CD4-positive, alpha-beta T cell treated with Interleukin-21 for 1 hour (primary cell): ENCODE data around the gene ITGAX.
"Not testable (repeated sequence)": the region's sequence is repeated elsewhere in the genome, so short reads cannot be mapped to it uniquely, and the experiment has no call there.

Source experiments
- DNase-seq: peaks from one replicate; pipeline ENCODE4 v3.0.0-alpha.2; 2020

The ITGAX gene

DNA sequence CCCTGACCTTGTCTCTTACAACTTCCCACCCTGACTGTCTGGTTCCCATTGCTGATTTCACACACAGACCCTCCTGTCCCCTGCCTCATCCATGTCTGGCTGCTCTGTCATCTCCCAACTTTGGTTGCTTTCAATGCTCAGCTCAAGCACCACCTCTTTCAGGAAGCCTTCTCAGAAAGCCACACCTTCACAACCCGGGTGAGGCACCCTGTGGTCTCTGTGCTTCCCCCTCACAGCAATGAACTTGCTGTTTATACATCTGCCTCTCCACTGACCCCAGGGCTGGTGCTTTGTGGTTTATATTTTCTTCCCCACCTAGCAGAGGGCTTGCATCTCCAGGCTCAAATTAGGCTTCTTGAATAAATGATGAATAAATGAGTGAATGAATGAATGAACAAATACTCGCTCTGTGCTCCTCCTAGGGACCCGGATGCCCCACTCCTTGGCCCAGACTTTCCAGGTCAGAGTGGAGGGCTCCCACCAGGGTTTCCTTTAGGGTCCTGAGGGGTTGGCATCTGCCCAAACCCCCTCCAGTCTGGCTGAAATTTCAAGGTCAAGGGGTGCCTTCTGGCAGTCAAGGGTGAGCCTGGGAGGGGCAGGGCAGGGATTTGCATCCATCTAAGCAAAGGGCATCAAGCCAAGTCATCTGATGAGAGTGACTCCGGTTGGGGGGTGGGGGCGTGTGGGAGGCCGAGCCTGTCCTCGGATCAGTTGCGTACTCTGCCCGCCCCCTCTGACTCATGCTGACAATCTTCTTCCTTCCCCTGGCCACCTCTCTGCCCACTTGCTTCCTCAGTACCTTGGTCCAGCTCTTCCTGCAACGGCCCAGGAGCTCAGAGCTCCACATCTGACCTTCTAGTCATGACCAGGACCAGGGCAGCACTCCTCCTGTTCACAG lies at the start of gene ITGAX:
Gene ITGAX (plus strand): TSS at position 783 of the 898 bp plus-strand sequence. CDS start 79 bp downstream, at position 862.
- peak; percentile 64 for DNase-seq

DNA sequence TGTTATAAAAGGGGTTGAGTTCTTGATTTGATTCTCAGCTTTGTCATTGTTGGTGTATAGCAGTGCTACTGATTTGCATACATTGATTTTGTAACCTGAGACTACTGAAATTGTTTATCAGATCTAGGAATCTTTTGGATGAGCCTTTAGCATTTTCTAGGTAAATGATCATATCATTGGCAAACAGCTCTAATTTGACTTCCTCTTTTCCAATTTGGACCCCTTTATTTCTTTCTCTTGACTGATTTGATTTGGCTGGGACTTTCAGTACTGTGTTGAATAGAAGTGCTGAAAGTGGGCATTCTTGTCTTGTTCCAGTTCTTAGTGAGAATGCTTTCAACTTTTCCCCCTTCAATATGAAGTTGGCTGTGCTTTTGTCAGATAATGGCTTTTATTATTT lies 49.8 kb upstream of the ITGAX start:
- DNase-seq, result no peak

- not testable (repeated sequence) for DNase-seq
These were observed 46.6 kb upstream of the ITGAX start for GRCh38 chr16:31308381-31308780.

DNA sequence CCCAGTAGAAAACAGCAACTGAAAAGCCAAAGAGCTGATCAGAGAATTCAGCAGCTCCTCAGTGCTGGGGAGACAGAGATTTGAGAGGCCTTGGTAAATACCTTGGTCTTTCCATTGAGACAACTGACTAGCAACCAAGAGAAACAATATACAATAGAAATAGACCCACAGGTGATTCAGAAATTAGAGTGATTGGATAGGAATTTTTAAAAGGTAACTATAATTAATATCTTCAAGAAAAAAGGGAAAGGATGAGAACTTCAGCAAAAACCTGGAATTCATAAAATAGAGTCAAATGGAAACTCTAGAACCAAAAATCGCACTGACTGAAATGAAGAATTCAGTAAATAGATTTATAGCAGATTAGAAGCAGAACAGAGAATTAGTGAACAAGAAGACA lies 32.5 kb upstream of the ITGAX start:
- DNase-seq, result no peak

- no peak for DNase-seq
These were observed 30.9 kb upstream of the ITGAX start for GRCh38 chr16:31323959-31324629.

DNA sequence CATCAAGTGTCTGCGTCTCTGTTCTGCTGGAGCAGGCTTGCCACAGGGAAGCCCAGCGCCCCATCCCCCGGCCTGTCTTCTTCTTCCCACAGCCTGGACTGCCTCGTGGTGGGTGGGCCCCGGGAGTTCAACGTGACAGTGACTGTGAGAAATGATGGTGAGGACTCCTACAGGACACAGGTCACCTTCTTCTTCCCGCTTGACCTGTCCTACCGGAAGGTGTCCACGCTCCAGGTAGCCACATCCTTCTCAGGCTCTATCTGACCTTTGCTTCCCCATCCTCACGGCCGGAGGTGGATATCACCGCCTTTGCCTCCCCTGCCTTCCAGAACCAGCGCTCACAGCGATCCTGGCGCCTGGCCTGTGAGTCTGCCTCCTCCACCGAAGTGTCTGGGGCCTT lies 29.8 kb upstream of the ITGAX start:
- no peak for DNase-seq

DNA sequence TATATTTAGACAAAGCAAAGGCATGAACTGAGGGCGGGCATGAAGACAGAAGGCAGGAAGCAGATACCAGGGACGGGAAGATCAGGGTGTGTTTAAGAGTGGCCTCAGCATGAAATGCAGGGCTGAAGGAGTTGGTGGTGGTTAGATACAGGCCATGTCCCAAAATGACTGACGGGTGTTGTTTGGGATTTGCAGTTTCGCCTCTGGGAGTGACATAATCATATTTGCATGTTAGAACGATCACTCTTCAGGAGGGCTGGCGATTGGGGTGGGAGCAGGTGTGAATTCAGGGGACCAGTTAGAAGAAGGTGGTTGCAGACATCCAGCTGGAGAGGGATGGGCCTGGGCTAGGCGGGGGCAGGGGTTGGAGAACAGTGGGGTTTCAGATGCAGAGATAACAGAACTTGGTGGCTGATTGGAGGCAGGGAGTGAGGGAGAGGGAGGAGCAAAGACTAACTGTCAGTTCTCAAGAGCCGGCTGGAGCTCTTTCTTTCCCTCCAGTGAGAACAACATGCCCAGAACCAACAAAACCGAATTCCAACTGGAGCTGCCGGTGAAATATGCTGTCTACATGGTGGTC lies 27.2 kb upstream of the ITGAX start:
- DNase-seq, result no peak

DNA sequence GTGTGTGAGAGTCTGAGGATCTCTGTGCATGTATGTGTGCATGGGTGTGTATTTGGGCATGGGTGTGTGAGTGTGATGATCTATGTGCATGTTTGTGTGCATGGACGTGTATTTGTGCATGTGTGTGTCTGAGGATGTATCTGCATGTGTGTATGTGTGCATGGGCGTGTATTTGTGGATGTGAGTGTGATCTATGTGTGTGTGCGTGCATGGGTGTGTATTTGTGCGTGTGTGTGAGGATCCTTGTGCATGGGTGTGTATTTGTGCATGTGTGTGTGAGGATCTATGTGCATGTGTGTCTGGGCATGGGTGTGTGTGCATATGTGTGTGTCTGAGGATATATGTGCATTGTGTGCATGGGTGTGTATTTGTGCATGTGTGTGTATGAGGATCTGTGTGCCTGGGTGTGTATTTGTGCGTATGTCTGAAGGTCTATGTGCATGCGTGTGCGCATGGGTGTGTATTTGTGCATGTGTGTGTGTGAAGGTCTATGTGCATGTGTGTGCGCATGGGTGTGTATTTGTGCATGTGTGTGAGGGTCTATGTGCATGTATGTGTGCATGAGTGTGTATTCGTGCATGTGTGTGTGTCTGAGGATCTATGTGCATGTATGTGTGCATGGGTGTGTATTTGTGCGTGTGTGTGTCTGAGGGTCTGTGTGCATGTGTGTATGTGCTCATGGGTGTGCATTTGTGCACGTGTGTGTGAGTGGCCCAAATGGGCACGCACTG lies 26.5 kb upstream of the ITGAX start:
- DNase-seq, result no peak

DNA sequence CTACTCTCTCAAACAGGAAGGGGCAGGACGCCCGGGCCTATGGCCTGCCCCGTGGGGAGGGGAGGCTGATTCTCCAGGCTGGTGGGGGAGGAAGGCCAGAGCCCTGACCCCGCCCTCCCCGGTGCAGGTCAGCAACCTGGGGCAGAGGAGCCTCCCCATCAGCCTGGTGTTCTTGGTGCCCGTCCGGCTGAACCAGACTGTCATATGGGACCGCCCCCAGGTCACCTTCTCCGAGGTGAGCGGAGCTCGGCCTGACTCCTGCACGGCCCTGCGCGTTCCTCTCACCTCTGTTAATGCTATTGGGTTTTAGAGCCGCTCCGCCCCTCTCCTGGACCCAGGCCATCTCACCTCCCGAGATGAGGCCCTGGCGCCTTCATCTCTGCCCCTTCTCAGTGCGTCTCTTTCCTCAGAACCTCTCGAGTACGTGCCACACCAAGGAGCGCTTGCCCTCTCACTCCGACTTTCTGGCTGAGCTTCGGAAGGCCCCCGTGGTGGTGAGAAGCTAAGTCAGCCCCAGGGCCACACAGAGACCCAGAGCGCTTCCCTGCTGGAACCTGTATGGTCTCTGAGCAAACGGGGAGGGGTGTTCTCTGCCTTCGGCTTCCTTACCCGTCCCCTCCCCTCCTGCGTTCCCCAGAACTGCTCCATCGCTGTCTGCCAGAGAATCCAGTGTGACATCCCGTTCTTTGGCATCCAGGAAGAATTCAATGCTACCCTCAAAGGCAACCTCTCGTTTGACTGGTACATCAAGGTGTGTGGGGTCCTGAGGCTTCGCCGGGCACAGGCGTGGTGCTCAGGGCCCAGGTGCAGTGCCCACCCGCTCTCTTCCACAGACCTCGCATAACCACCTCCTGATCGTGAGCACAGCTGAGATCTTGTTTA lies 25.1 kb upstream of the ITGAX start:
- no peak for DNase-seq

- no peak for DNase-seq
These were observed 24.5 kb upstream of the ITGAX start for GRCh38 chr16:31330553-31330890.

GRCh38 chr16:31331141-31331764 lies 23.7 kb upstream of the ITGAX start:
- peak; percentile 30 for DNase-seq

DNA sequence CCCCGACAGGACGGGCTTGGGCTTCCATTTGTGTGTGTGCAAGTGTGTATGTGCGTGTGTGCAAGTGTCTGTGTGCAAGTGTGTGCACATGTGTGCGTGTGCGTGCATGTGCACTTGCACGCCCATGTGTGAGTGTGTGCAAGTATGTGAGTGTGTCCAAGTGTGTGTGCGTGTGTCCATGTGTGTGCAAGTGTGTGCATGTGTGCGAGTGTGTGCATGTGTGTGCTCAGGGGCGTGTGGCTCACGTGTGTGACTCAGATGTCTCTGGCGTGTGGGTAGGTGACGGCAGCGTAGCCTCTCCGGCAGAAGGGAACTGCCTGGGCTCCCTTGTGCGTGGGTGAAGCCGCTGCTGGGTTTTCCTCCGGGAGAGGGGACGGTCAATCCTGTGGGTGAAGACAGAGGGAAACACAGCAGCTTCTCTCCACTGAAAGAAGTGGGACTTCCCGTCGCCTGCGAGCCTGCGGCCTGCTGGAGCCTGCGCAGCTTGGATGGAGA lies 23.1 kb upstream of the ITGAX start:
- no peak for DNase-seq

GRCh38 chr16:31332544-31332943 lies 22.4 kb upstream of the ITGAX start:
- DNase-seq, result no peak

GRCh38 chr16:31333686-31334649 lies 21.0 kb upstream of the ITGAX start:
- DNase-seq, result peak; percentile 50

DNA sequence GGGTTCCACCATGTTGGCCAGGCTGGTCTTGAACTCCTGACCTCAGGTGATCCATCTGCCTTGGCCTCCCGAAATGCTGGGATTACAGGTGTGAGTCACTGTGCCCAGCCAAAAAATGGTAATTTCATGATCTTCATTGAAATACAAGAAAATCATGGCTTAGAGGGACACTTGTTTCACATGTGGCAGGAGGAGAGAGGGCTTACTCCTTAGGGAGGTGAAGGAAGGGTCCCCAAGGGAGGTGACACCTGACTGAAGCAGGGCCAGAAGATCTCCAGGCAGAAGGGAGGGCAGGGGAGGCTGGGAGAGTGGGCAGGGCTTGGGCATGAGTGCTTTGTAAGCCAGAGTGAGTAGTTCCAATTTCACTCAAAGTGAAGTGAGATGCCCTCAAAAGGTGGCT lies 20.0 kb upstream of the ITGAX start:
- DNase-seq, result no peak

- DNase-seq, result no peak
These were observed 19.5 kb upstream of the ITGAX start for GRCh38 chr16:31335431-31335830.

GRCh38 chr16:31338166-31338685 lies 16.8 kb upstream of the ITGAX start:
- DNase-seq, result not testable (repeated sequence)

DNA sequence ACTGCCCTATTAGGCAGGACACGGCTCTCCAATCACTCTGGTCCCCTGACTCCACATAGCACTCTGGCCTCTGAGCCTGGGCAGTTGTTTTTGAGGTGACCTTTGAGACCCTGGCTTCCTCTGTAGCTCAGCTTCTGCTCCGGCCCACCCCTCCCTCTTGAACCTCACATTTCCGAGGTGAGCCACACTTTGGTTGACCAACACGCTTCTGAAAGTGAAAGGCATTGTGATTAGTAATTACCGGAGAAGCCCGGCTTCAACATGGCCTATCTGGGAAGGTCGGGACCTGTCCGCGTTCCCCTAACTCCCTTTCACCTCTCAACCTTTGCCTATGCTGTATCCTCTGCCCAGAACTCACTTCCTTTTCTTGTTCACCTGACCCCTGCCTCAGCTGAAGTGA lies 10.3 kb upstream of the ITGAX start:
- DNase-seq, result no peak

DNA sequence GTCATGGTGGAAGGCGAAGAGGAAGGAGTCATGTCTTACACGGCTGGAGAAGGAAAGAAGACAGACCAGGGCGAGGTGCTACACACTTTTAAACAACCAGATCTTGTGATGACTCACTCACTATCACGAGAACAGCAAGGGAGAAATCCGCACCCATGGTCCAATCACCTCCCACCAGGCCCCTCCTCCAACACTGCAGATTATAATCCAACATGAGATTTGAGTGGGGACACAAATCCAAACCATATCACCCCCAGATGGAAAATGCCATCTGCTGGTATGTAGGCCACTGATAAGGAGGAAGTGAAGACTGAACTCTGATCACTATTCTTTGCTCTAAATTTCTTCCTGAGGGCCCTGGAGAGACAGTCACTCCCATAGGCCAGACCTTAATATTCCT lies 7.5 kb upstream of the ITGAX start:
- DNase-seq, result no peak

DNA sequence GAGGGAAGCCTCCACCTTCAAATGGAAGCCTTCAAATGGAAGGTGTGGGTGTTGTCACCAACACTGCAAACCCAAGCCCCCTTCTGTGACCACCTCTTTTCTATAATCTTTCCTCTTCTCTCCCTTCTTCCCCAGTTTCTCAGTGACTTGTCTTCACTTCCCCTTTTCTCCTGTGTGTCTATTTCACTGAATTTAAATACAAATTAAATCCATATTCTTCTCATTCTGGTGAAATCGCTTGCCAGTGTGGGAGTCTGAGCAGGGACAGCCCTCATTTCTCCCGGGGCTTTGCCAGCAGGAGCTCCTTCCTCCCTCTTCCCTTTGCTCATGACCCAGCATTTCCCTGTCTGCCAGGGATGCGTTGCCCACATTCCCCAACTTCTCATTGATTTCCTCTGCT lies 6.4 kb upstream of the ITGAX start:
- no peak for DNase-seq
